ENCODE results near the gene GZMH.

DNA sequence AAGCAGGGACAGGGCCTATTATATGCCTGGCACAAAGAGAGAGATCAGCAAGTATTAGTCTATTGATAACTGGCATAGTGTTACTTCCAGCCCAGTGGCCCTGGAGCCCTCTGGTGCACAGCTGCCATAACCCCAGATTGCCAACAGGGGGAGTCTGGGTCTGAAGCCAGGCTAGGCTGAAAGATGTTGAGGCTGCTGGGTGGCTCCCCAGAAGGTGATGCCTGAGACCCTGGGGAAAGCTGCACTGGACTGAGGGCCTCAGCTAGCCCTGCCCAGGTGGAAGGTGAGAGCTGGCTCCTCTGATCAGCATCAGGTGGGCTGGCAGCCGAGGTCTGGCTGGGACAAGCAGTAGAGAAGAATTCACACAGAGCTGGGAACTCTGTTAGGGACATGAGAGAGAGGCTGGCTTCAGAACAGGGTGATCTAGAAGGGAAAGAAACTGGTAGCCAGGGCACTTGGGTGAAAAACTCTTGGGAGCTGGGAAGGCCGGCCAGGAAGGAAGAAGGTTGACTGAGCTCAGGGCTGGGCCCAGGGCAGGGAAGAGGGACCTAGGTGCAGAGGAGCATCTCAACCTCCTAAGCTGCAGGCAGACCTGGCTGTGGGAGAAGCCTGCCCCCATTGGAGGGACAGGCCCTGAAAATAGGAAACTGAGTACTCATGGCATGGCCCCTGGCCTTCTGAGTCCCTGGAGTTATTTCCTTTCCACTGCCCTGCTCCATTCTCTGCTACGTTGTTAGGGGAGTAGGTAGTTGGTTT, 3.9 kb downstream of the GZMH start:
- TF ChIP-seq, protein P1, sequence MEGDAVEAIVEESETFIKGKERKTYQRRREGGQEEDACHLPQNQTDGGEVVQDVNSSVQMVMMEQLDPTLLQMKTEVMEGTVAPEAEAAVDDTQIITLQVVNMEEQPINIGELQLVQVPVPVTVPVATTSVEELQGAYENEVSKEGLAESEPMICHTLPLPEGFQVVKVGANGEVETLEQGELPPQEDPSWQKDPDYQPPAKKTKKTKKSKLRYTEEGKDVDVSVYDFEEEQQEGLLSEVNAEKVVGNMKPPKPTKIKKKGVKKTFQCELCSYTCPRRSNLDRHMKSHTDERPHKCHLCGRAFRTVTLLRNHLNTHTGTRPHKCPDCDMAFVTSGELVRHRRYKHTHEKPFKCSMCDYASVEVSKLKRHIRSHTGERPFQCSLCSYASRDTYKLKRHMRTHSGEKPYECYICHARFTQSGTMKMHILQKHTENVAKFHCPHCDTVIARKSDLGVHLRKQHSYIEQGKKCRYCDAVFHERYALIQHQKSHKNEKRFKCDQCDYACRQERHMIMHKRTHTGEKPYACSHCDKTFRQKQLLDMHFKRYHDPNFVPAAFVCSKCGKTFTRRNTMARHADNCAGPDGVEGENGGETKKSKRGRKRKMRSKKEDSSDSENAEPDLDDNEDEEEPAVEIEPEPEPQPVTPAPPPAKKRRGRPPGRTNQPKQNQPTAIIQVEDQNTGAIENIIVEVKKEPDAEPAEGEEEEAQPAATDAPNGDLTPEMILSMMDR (conservative IDR thresholded peaks at IDR 0.05) = peak; percentile 70
- no peak for TF ChIP-seq EZH2 (IDR thresholded peaks at IDR 0.05; ENCODE audit: low read depth)
